ENCODE measurements around the gene EPHA7.

GRCh38 chr6:93418408-93419303 is 703 bp downstream of the EPHA7 start:
- TF ChIP-seq EZH2 (IDR thresholded peaks at IDR 0.05) (no peak), POLR2AphosphoS5 (IDR thresholded peaks at IDR 0.05; ENCODE audit: borderline replicate concordance, low read depth, low read length) (no peak), FOXP2 (optimal IDR thresholded peaks at IDR 0.05; ENCODE audit: control extremely low read depth, extremely low read length, insufficient read depth) (no peak)
